ENCODE results near the gene SLC35G4.
"Not testable (repeated sequence)": the region's sequence is repeated elsewhere in the genome, so short reads cannot be mapped to it uniquely, and the experiment has no call there.

SLC35G4 gene

DNA sequence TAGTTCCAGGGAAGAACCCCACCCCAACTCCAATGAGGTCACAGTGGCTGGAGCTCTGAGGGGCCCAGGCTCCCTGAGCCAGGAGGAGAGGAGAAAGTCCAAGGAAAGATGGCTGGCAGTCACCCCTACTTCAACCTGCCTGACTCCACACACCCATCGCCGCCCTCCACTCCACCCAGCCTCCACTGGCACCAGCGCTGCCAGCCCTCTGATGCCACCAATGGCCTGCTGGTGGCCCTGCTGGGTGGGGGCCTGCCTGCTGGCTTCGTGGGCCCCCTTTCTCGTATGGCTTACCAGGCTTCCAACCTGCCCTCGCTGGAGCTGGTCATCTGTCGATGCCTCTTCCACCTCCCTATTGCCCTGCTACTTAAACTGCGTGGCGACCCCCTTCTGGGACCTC lies at the start of gene SLC35G4:
Gene SLC35G4 (plus strand): TSS at position 109 of the 400 bp plus-strand sequence. CDS start 0 bp downstream, at position 109.
- not testable (repeated sequence) for DNase-seq (ENCODE audit: low read depth in 2 of 2)

DNA sequence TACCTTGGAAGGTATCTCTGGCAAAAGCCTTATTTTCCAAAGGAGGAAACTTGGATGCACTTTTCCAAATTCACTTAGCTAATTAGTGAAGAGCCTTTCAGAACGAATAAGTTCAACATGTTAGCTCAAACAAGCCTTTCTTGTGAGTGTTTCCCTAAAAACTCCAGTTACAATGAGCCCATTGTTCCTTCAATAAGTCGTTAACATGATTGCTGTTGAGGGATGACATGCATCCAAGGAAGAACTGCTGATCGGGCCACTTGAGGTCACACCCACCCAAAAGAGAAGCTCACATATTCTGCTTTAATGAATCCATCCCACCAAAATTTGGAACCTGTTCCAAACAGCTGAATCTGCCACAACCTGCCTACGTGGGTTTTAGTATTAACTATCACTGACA lies 48.1 kb upstream of the SLC35G4 start:
- no peak for DNase-seq (ENCODE audit: low read depth in 2 of 2)

DNA sequence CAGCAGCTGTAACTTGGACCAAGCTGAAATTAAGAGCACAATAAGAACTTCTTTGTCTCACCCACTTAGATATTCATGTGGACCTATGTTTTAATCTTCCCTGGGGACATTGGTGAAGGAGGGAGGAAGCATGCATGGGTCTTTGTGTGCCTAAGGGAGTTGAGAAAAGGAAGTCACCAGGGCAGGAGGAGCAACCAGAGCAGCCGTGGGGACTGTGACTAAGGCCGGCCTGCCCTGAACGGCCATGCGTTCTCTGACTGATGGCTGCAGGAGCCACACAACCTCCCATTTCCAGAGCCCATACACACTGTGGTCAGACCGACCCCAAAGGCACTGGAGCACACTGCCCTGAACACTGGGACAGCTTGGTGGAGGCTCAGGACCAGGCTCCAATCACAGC lies 43.7 kb upstream of the SLC35G4 start:
- DNase-seq (ENCODE audit: low read depth in 2 of 2), result no peak

DNA sequence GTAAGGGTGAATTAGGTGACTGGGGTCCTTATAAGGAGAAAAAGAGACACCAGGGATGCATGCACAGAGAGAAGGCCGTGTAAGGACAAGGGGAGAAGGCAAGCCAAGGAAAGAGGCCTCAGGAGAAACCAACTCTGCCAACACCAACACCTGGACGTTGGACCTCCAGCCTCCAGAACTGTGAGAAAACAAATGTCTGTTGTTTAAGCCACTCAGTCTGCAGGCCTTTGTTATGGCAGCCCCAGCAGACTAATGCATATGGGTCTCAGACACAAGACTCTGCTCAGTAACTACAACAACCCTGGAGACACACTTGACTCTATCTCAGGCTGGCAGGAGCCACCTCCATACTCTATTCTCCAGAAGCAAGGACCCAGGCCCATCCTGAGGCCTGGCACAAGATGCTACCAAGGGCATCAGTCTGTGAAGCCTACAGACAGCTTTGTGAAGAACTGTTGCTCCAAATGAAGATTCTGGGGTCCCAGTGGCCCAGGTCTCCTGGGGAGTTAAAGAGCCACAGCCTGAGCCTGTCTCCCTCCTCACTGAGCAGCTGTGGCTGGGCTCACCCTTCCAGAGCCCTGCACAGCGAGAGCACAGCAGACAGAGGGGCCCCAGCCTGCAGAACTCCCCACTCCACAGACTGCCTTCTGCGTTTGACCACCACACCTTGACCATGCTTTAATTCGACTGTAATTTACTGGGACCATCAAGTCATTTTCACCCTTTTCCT lies 43.0 kb upstream of the SLC35G4 start:
- no peak for DNase-seq (ENCODE audit: low read depth in 2 of 2)

DNA sequence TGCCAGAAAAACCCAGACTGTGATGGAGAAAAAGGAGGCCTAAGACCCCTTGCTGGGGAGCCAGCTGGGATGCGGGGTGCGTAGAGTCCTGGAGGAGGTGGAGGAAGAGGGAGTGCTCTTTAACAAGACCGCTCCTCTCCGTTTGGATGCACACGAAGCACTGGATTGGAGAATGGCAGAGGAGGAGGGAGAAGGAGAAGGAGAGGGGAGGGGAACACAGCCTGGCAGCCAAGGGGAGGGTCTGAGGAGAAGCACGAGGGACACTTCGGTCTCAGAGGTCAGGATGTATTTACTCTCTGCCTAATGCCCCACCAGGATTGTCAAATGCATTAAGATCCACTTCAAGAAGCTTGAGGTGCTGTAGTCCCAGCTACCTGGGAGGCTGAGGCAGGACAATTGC lies 42.0 kb upstream of the SLC35G4 start:
- DNase-seq (ENCODE audit: low read depth in 2 of 2), result no peak

DNA sequence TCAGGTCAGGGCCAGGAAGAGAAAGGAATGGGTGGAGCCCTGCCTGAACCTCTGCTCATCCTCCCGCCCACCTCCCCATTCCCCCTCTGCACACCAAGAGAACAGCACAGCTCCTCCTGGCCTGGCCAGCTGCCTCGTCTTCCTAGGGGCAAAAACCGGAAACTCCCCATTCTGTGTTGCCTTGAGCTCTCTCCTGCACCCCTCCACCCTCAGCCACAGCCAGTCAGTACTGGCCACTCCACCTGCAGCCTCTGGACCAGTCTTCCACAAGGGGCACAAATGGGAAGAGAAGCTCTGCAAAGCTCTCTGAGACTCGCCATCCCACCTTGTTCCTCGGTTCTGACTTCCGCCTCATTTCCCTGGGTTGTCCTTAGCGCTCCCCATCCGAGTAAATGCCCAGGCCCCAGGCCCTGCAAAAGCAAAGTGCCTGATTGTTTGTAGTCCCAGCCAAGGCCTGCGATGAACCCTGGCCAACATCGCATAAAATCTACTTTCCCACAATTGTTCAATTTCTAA lies 39.3 kb upstream of the SLC35G4 start:
- no peak for DNase-seq (ENCODE audit: low read depth in 2 of 2)

DNA sequence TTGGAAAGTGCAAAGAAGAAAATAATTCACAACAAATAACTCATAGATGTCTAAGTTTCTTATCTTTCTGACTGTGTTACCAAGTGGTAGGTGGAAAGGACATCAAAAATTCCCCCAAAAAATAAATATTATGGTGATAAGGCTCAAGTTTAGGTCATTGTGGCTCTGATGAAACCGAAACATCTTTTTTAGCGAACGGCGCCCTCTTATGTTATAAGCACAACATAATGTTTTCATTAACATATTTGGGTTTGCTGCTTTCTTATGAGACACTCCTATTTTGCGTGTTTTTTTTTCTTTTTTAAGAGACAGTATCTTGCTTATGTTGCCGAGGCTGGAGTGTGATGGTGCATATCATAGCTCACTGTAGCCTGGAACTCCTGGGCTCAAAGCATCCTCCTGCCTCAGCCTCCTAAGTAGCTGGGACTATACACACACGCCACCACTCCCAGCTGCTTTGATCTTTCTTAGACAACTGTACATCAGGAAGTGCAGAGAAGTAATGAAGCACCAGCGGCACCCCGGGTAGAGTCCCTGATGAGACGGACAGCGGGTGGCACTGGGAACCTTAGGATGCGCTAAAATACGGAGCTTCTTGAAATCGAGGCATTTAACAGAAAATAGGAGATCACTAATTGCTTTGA lies 38.5 kb upstream of the SLC35G4 start:
- no peak for DNase-seq (ENCODE audit: low read depth in 2 of 2)

DNA sequence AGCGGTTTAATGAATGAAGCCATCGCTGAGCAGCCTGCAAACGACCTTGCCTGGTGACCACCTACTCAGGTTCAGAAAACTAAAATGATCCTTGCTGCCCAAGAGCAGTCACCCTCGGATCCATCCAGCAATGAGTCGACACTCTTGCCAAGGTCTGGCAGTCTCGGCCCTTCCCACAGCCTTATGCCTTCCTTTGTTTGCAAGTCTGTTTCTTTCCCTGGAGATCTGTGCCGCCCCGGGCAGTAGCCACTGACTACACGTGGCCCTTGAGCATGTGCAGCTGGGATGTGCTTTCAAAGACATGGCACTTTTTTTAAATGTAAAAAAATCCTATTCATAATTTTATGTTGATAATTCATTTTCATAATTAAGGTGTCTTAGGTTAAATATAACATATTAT lies 37.2 kb upstream of the SLC35G4 start:
- DNase-seq (ENCODE audit: low read depth in 2 of 2), result no peak

DNA sequence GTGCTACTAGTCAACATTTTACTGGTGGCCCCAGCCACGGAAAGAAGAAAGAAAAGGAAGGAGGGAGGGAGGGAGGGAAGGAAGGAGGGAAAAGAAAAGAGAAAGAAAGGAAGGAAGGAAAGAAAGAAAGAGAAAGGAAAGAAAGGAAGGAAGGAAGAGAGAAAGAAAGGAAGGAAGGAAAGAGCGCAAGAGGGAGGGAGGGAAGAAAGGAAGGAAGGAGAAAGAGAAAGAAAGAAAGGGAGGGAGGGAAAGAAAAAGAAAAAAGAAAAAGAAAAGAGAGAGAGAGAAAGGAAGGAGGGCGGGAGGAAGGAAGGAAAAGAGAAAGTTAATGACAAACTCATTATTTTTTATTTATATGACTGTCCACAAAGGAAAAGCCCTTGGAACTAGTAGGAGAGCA lies 34.9 kb upstream of the SLC35G4 start:
- DNase-seq (ENCODE audit: low read depth in 2 of 2), result no peak

DNA sequence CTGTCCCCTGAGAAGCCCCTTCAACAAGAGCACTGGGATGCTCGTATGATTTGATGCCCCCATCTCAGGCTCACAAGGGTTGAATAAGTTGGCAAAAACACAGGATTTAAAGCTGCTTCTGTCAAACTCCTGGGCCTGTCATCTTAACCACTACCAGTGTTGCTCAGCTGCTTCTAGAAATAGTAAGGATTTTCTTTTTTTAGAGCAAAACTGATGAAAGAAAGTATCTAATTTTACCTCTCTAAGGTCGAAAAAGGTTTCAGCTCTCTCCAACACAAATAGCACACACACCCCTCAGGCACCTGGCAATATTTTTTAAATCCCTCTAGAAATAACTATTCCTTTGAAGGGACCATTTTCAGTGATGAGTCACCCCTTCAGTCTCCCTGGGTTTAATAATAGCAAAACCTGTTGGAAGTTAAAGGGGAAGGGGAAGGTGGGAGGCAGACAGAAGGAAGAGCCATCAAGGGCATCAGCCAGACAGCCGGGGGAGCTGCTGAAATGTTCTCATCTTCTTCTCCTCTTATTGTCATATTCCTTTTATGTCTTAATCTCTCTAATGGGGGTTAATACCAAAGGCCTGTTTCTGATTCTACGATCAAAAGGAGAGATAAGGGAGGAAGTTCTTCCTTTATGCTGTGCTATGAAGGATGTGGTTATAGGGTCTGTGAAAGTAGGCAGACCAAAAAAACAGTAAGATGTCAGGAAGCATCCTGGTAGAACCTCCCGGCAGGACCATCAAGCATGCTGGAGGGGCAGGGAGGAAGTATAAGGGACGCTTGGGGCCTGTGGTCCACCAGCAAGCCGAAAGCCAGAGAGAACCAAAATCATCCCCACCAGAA lies 31.9 kb upstream of the SLC35G4 start:
- no peak for DNase-seq (ENCODE audit: low read depth in 2 of 2)

DNA sequence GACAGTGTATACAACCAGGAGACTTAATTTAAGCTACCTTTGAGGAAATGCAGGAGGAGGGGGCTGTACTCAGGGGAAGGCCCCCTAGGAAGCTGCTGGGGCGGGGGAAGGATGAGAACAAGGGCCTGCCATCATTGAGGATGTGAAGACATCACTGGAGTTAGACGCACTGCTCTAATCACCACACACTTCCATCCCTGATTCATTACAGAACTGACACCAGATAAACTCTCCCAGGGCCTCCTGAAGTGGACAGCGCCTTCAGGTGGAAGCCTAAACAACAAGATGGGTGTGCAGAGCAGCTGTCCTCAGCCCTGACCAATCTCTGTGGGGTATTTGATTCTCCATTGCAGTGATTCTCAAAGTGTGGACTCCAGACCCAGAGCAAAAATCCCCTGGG lies 30.6 kb upstream of the SLC35G4 start:
- DNase-seq (ENCODE audit: low read depth in 2 of 2), result no peak

DNA sequence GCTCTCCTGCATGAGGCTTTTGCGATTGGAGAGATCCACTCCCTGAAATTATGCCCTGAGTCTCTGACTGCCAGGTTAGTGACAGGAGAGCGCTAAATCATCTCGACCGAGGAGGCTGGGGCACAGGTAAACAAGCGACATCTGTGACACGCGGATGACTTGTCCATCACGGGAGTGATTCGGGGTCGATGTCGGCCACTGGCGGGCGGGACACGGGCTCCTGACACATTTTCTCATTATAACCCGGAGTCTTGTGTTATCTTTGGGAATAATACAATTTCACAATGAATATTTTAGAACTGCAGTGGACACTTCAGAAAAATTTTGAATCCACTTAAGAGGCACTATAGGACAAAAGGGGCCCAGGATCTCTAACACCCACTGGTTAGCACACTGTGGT lies 29.5 kb upstream of the SLC35G4 start:
- no peak for DNase-seq (ENCODE audit: low read depth in 2 of 2)

DNA sequence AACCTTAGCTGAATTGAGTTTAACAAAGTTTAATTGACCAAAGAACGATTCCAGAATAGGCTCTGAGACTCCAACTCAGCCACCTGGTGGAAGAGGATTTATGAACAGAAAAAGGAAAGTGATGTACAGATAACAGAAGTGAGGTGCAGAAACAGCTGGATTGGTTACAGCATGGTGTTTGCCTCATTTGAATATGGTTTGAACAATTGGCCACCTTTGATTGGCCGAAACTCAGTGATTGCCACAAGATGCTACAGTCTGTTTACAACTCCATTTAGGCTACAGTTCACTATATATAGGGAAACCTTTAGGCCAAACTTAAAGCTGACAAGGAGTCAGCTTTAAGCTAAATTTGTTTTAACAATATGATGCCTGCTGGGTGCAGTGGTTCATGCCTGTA lies 28.1 kb upstream of the SLC35G4 start:
- no peak for DNase-seq (ENCODE audit: low read depth in 2 of 2)

DNA sequence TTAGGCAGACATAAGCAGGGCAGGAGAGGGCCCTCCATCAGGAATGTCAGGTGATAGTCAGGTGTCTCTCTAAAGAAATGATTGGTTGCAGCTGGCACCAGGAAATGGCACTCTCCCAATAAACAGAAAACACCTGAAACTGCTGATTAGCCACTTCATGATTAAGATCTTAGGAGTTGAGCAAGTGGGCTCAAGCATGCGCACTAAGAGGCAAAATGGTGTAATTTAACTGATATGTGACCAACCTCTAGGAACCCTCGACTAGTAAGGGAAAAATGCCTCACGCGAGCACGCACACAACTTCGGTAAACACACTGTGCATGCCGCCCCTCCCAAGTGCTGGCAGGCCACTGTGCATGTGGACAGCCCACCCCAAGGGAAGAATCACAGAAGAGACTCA lies 23.8 kb upstream of the SLC35G4 start:
- no peak for DNase-seq (ENCODE audit: low read depth in 2 of 2)

DNA sequence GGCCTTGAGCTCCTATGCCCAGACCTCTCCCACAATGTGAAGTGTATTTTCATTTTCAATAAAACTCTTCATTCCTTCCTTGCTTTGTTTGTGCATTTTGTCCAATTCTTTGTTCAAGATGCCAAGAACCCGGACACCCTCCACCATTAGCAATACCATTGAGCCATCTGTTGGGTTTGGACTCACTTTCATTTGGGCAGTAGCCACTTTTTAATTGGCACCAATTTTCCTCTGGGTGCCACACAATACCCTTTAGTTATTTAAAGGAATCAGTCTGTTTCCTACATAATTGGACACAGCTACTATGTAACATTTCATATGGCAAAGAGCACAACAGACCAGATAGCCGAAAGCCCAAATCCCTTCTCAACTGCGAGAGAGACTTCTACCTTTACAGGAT lies 22.5 kb upstream of the SLC35G4 start:
- DNase-seq (ENCODE audit: low read depth in 2 of 2), result no peak

DNA sequence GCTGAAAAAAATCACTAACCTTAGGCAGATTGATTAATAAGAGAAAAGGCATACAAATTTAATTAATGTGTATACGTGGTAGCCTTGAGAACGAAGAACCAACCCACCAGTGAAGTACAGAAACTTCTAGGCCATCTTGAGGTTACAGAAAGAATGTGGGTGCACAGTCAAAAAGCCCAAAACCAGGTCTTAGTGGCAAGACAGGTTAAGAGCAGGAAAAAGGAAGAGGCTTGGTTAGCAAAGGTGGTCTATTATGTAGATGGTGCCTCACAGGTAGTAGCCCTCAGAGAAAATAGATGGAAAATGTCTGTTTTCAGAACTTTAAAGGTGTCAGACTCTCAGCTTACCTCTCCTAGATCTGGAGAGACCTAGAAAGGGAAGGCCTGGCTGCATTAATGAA lies 22.0 kb upstream of the SLC35G4 start:
- DNase-seq (ENCODE audit: low read depth in 2 of 2), result no peak

DNA sequence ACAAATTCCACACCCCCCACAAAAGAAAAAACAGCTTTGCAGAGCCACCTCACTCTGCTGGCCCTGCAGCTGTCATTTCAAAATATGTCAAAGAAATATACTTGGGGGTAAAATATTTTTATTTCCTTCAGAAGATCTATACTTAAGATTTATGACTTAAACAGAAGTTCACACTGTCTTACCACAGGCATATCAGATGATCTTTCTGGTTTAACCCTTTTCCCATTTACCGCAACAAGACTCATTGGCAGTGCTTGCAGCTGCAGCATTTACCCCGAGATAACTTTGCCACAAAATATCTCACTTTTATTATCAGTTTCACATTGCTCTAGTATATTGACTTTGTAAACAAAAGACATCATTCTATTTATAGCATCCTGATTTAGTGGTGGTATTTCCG lies 21.6 kb upstream of the SLC35G4 start:
- no peak for DNase-seq (ENCODE audit: low read depth in 2 of 2)

DNA sequence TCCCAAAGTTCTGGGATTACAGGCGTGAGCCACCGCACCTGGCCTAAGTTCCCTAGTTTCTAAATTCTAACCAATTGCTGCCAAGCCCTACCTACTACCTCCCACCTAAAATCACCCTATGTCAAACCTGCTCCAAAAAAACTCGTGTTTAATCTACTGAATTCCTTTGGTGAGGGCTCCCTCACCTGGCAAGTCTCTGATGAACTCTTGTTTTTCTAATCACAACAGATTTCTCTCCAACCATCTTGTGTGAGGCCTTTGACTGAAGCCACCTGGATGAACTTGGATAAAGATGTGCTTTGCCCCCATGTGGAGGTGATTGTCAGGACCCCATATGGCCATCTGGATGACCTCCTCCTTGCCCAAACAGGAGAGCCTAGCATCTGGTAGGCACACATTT lies 17.4 kb upstream of the SLC35G4 start:
- DNase-seq (ENCODE audit: low read depth in 2 of 2), result no peak

DNA sequence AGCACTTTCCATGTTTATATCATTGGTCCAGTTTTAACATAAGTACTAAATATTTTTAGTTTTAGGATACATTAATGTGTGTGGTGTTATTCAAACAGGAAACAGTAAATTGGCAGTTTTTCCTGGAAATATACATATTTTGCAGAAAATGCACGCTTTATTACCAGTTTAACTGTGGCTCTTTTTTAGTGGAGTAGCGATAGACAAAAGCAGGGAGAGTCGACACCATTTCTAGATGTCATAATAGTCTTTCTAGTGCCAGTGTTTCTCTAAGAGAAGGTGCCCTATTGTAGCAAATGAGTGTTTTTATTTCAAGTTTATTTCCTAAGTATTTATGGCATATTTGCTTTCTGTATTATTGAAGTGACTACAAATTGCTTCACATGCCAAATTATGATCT lies 9.1 kb upstream of the SLC35G4 start:
- no peak for DNase-seq (ENCODE audit: low read depth in 2 of 2)

DNA sequence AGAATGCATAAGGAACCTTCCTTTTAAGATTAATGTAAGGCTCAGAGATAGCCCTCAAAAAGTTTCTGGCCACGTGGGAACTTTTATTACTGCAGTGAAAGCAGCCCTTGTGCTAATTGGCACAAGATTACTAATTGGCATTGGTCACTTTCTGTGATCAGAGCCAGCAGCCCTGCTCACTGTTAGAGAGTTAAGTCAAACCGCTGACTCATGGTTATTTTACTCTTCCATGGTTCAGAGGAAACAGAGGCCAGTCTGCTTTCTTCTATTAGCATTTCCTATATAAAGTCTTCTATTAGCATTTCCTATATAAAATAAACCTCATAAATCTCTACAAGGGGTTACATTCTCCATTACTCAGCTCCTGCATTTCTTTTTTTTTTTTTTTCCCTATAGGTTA lies 1.5 kb upstream of the SLC35G4 start:
- DNase-seq (ENCODE audit: low read depth in 2 of 2), result no peak

DNA sequence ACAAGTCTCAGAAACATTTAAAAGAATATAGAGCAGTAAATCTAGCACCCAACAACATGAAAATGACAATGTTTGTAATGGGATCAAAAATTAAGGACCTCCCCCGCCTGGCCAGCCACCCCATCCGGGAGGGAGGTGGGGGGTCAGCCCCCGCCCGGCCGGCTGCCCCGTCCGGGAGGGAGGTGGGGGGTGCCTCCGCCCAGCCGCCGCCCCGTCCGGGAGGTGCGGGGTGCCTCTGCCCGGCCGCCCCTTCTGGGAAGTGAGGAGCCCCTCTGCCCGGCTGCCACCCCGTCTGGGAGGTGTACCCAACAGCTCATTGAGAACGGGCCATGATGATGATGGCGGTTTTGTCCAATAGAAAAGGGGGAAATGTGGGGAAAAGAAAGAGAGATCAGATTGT lies 778 bp upstream of the SLC35G4 start:
- not testable (repeated sequence) for DNase-seq (ENCODE audit: low read depth in 2 of 2)

DNA sequence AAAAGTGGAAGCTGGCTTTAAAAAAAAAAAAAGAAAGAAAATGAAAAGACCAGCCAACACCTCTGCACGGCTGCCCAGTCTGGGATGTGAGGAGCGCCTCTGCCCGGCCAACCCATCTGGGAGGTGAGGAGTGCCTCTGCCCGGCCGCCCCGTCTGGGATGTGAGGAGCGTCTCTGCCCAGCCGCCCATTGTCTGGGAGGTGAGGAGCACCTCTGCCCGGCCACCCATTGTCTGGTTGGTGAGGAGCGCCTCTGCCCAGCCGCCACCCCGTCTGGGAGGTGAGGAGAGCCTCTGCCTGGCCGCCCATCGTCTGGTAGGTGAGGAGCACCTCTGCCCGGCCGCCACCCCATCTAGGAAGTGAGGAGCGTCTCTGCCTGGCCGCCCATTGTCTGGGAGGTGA lies 3.7 kb downstream of the SLC35G4 start:
- DNase-seq (ENCODE audit: low read depth in 2 of 2), result not testable (repeated sequence)

DNA sequence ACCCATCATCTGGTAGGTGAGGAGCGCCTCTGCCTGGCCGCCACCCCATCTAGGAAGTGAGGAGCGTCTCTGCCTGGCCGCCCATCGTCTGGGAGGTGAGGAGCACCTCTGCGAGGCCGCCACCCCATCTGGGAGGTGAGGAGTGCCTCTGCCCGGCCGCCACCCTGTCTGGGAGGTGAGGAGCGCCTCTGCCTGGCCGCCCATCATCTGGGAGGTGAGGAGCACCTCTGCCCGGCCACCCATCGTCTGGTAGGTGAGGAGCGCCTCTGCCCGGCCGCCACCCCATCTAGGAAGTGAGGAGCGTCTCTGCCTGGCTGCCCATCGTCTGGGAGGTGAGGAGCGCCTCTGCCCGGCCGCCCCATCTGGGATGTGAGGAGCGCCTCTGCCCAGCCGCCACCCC lies 4.2 kb downstream of the SLC35G4 start:
- DNase-seq (ENCODE audit: low read depth in 2 of 2), result not testable (repeated sequence)
